OCI-LY7 (cell line): Measurements from ENCODE around the gene TMLHE. TPM values are rescaled to one million over a fixed set of nuclear protein-coding genes. Genes with fewer than 3 reads are reported as not detected.
"Not testable (repeated sequence)": the region's sequence is repeated elsewhere in the genome, so short reads cannot be mapped to it uniquely, and the experiment has no call there.

Experiments
- BruUV-seq: library from RNA; stranded (reverse); fragments of 400-500 nt; replicated peaks from 2 replicates; lab custom pipeline; 2021; lab: Mats Ljungman, UMichigan
- CTCF ChIA-PET: fragments of 300-600 bp; sonication (Branson Sonifier 250); formaldehyde crosslinking; loops from one replicate; lab custom pipeline; 2022; ENCODE audit warnings: antibody characterized with exemption; ENCODE audit not compliant: unreplicated experiment; lab: Charles Lee
- POLR2A ChIA-PET: fragments of 300-600 bp; sonication (Branson Sonifier 250); formaldehyde crosslinking; loops from one replicate; lab custom pipeline; 2022; ENCODE audit warnings: antibody characterized with exemption; lab: Charles Lee
- DNase-seq: peaks from one replicate; pipeline ENCODE4 v3.0.0-alpha.2; 2015; ENCODE audit warnings: low spot score
- H2AFZ ChIP-seq: fragments of 200-600 bp; sonication (generic), shearing (Covaris generic); 2 replicates; pipeline ENCODE4 v1.6.1; 2014; ENCODE audit warnings: mild to moderate bottlenecking, antibody characterized with exemption, low read length, moderate library complexity
- H3K27ac ChIP-seq: fragments of 200-600 bp; sonication (generic); 2 replicates; pipeline ENCODE4 v1.5.1; 2014; ENCODE audit warnings: mixed run types, low read depth, mild to moderate bottlenecking, moderate library complexity, low read length, inconsistent platforms; ENCODE audit not compliant: poor library complexity, severe bottlenecking
- H3K36me3 ChIP-seq: fragments of 200-600 bp; sonication (generic); 2 replicates; pipeline ENCODE4 v1.6.1; 2014; ENCODE audit warnings: mild to moderate bottlenecking, antibody characterized with exemption, low read length, moderate library complexity, mixed read lengths; ENCODE audit not compliant: insufficient read depth
- H3K4me1 ChIP-seq: fragments of 200-600 bp; sonication (generic); 2 replicates; pipeline ENCODE4 v1.5.1; 2014; ENCODE audit warnings: mild to moderate bottlenecking, low read length; ENCODE audit not compliant: insufficient read depth, poor library complexity, severe bottlenecking
- H3K4me2 ChIP-seq: fragments of 200-600 bp; sonication (generic); 2 replicates; pipeline ENCODE4 v1.6.1; 2014; ENCODE audit warnings: mild to moderate bottlenecking, low read length
- H3K4me3 ChIP-seq: fragments of 200-600 bp; sonication (generic); 2 replicates; pipeline ENCODE4 v1.5.1; 2014; ENCODE audit warnings: mild to moderate bottlenecking, low read depth, low read length; ENCODE audit not compliant: poor library complexity, severe bottlenecking
- H3K79me2 ChIP-seq: fragments of 200-600 bp; sonication (generic); 2 replicates; pipeline ENCODE4 v1.6.1; 2016; ENCODE audit warnings: low read depth, mild to moderate bottlenecking, low read length, moderate library complexity, mixed read lengths; ENCODE audit not compliant: insufficient read depth
- H3K9me2 ChIP-seq: fragments of 200-600 bp; sonication (generic); 2 replicates; pipeline ENCODE4 v1.6.1; 2016; ENCODE audit warnings: mild to moderate bottlenecking, low read length, mixed read lengths; ENCODE audit not compliant: insufficient read depth
- H3K9me3 ChIP-seq: fragments of 200-600 bp; sonication (generic); 2 replicates; pipeline ENCODE4 v1.6.1; 2014; ENCODE audit warnings: mild to moderate bottlenecking, mixed run types, low read length, mixed read lengths
- H4K20me1 ChIP-seq: fragments of 200-600 bp; sonication (generic); 2 replicates; pipeline ENCODE4 v1.6.1; 2014; ENCODE audit warnings: mild to moderate bottlenecking, antibody characterized with exemption, low read length, moderate library complexity, mixed read lengths; ENCODE audit not compliant: insufficient read depth
- CTCF ChIP-seq: fragments of 200-600 bp; sonication (generic); conservative IDR thresholded peaks from 2 replicates; pipeline ENCODE4 v1.5.1; 2014; ENCODE audit warnings: mild to moderate bottlenecking, antibody characterized with exemption, low read length, moderate library complexity, mixed read lengths
- EZH2phosphoT487 ChIP-seq: fragments of 200-600 bp; sonication (generic); IDR thresholded peaks from 2 replicates; pipeline ENCODE4 v1.6.1; 2018; ENCODE audit warnings: low read depth, borderline replicate concordance, mild to moderate bottlenecking, mixed run types, antibody characterized with exemption, low read length, moderate library complexity, mixed read lengths
- intact Hi-C: fragments of 100-400 bp; cut with micrococcal nuclease; formaldehyde crosslinking; loops from one replicate; pipeline ENCODE4 v1.10.0; 2022; ENCODE audit not compliant: unreplicated experiment
- microRNA-seq: library from miRNA; unstranded; fragments of <30 nt; microRNA quantifications from one replicate; pipeline ENCODE4 v1.2.0, GENCODE V29; 2022; ENCODE audit warnings: borderline replicate concordance
- small RNA-seq: library from RNA; depleted of rRNA; stranded (forward); fragments of <200 nt; gene quantifications from one replicate; pipeline ENCODE3, GENCODE V24; 2014
- total RNA-seq, 2 experiments: library from RNA; depleted of rRNA in 1 of 2; stranded (reverse); fragments of >200 nt in 1 of 2; shearing (Covaris generic) in 1 of 2; gene quantifications; 2 replicates each; pipeline ENCODE4 v1.2.3, GENCODE V29; 2014 to 2022

The TMLHE gene
- total RNA-seq, 2 experiments from 2014 or later, result 3.0 to 4.2 TPM

- H3K36me3 ChIP-seq, BruUV-seq, H3K27ac ChIP-seq, H3K4me1 ChIP-seq, H4K20me1 ChIP-seq, CTCF ChIA-PET, H3K4me2 ChIP-seq, H3K9me2 ChIP-seq, H3K79me2 ChIP-seq, DNase-seq, POLR2A ChIA-PET, intact Hi-C loops, H2AFZ ChIP-seq, H3K4me3 ChIP-seq, H3K9me3 ChIP-seq: not testable (repeated sequence)
Measured at GRCh38 chrX:155458471-155458870, 154.3 kb downstream of the TMLHE start, which contains the start of gene F8A3. F8A3 (minus strand) TSS chrX:155458620; CDS start chrX:155458600, 20 bp downstream.

- DNase-seq, H4K20me1 ChIP-seq, intact Hi-C loops, CTCF ChIA-PET, H3K9me2 ChIP-seq, BruUV-seq, H3K79me2 ChIP-seq, H3K27ac ChIP-seq, H3K4me2 ChIP-seq, H3K4me3 ChIP-seq, H3K9me3 ChIP-seq, H3K4me1 ChIP-seq, H3K36me3 ChIP-seq, H2AFZ ChIP-seq, POLR2A ChIA-PET: not testable (repeated sequence)
Measured at GRCh38 chrX:155457761-155458447, 154.8 kb downstream of the TMLHE start.

- H3K27ac ChIP-seq, result no peak overlapping the region
- H3K4me3 ChIP-seq, result no peak overlapping the region
- H3K9me2 ChIP-seq, result no peaks in the 10 kb centered on the region
- POLR2A ChIA-PET, result no interaction called here
- TF ChIP-seq EZH2phosphoT487 (no peak), CTCF (no peak)
- CTCF ChIA-PET, result no interaction called here
- H3K36me3 ChIP-seq, result no peaks in the 10 kb centered on the region
- intact Hi-C loops, result no loop called here
- no peaks in the 10 kb centered on the region for H3K4me1 ChIP-seq
- H2AFZ ChIP-seq, result no peak overlapping the region
- DNase-seq, result no peak
- no peak overlapping the region for H3K4me2 ChIP-seq
- no TSS peak for BruUV-seq
- H3K79me2 ChIP-seq, result no peaks in the 10 kb centered on the region
- no peaks in the 10 kb centered on the region for H3K9me3 ChIP-seq
- no peaks in the 10 kb centered on the region for H4K20me1 ChIP-seq
Measured at GRCh38 chrX:155441097-155441496, 171.7 kb downstream of the TMLHE start.

Small RNAs within 50 kb of the gene (microRNA-seq; reads per million reads assigned to microRNA genes)
- not detected for gene MIR1184-3

Small RNAs within 50 kb of the gene (small RNA-seq; reads per million reads assigned to genes)
- gene MIR1184-3, result not detected

Other genes starting within 250 kb of the TMLHE start
- gene F8A2, start 230.9 kb downstream of the TMLHE start, total RNA-seq (2014; rRNA removed; shearing (Covaris generic)), result not detected in 2 replicates
- not detected in 2 replicates for gene F8A2, start 230.9 kb downstream of the TMLHE start, total RNA-seq (2022)
- 1.6 and 3.3 TPM in 2 replicates for gene F8A3, start 154.3 kb downstream of the TMLHE start, total RNA-seq (2014; rRNA removed; shearing (Covaris generic))
- gene F8A3, start 154.3 kb downstream of the TMLHE start, total RNA-seq (2022), result 5.8 and 8.5 TPM in 2 replicates
- 0.03 and 0.13 TPM in 2 replicates for gene SPRY3, start 366 bp downstream of the TMLHE start, total RNA-seq (2014; rRNA removed; shearing (Covaris generic))
- gene SPRY3, start 366 bp downstream of the TMLHE start, total RNA-seq (2022), result 0.08 and 0.11 TPM in 2 replicates